GM19025 (cell line): ENCODE results near the gene SPO11.

Source experiments
- ATAC-seq: cut with Tn5 transposase; IDR thresholded peaks from one replicate; pipeline ENCODE4 v1.9.1; 2021; ENCODE audit warnings: mild to moderate bottlenecking, low read depth, moderate library complexity; ENCODE audit not compliant: unreplicated experiment

SPO11 gene

GRCh38 chr20:57372581-57373350 lies 43.2 kb downstream of the SPO11 start:
- ATAC-seq, result no peak

- no peak for ATAC-seq
Observed at GRCh38 chr20:57374343-57374930, 44.8 kb downstream of the SPO11 start.

- ATAC-seq, result no peak
Observed at GRCh38 chr20:57374931-57375651, 45.5 kb downstream of the SPO11 start.

GRCh38 chr20:57375652-57376230 lies 46.1 kb downstream of the SPO11 start:
- no peak for ATAC-seq

GRCh38 chr20:57377350-57377749 lies 47.7 kb downstream of the SPO11 start:
- no peak for ATAC-seq

- ATAC-seq, result no peak
Observed at GRCh38 chr20:57378107-57378506, 48.5 kb downstream of the SPO11 start.

GRCh38 chr20:57378646-57379262 lies 49.2 kb downstream of the SPO11 start:
- no peak for ATAC-seq

GRCh38 chr20:57379263-57379647 lies 49.7 kb downstream of the SPO11 start:
- ATAC-seq, result no peak

- no peak for ATAC-seq
Observed at GRCh38 chr20:57380081-57380750, 50.6 kb downstream of the SPO11 start.

- ATAC-seq, result no peak
Observed at GRCh38 chr20:57381596-57382503, 52.2 kb downstream of the SPO11 start.

- ATAC-seq, result no peak
Observed at GRCh38 chr20:57382516-57382915, 52.9 kb downstream of the SPO11 start.

GRCh38 chr20:57383447-57384347 lies 54.1 kb downstream of the SPO11 start:
- no peak for ATAC-seq

GRCh38 chr20:57384486-57384885 lies 54.9 kb downstream of the SPO11 start:
- ATAC-seq, result no peak

- no peak for ATAC-seq
Observed at GRCh38 chr20:57384953-57385761, 55.6 kb downstream of the SPO11 start.

- ATAC-seq, result no peak
Observed at GRCh38 chr20:57385940-57386339, 56.3 kb downstream of the SPO11 start.

- no peak for ATAC-seq
Observed at GRCh38 chr20:57386762-57387161, 57.2 kb downstream of the SPO11 start.

GRCh38 chr20:57387463-57387862 lies 57.9 kb downstream of the SPO11 start:
- ATAC-seq, result no peak
